ENCODE data around the gene SAP30BP. TPM values are rescaled to one million over a fixed set of nuclear protein-coding genes. Genes with fewer than 3 reads are reported as not detected.

Gene SAP30BP
- total and polyA plus RNA-seq, 4 donors, result 43.3 to 127 (median 75.6) TPM

DNA sequence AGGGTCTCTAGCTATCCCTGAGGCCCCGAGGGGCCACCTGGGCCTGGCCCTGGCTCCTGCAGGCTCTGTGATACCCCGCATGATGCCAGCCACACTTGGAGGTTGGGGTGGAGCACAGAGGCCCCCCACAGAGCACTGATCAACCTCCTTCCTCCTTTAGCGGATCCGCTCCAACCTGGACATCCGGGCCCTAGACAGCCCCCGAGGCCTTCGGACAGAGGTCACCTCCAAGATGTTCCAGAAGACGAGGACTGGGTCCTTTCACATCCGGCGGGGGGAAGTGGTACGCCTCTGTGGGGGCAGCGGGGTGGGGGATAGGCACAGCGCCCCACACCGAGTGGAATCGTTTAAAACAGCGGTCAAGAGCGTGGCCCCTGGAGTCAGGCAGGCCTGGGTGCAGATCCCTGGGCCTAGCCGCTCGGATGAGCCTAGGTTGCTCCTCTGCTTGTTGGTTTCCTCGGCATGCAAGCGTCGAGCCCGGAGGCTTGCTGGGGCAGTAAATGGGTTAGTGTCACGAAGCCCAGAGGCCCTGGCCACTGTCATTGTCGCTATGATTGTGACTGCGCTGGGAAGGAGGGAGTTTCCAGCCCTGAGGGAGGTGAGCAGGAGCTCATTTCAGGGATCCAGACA, 64.1 kb downstream of the SAP30BP start:
- intact Hi-C loops (cut with DNase I), result no loop called here
- 88% methylated on average over 26 of the region's 26 CpGs for WGBS, 2 donors
- H3K4me3 ChIP-seq (ENCODE audit: low read length in 2 of 2), result no peak overlapping the region
- no peaks in the 10 kb centered on the region for H3K36me3 ChIP-seq (ENCODE audit: control insufficient read depth in 1 of 2, insufficient read depth in 2 of 2, low read length in 1 of 2)
- no peak for DNase-seq
- no peaks in the 10 kb centered on the region for H3K4me1 ChIP-seq (ENCODE audit: control insufficient read depth in 1 of 2, insufficient read depth in 2 of 2, low read length in 2 of 2)
- no peak overlapping the region for H3K27ac ChIP-seq (ENCODE audit: low read depth in 1 of 2, low read length in 2 of 2)
- no peak for ATAC-seq (ENCODE audit: low FRiP score)
- H3K27me3 ChIP-seq (ENCODE audit: control insufficient read depth in 1 of 2, insufficient read depth in 2 of 2, low read length in 1 of 2), result no peaks in the 10 kb centered on the region
- no peaks in the 10 kb centered on the region for H3K9me3 ChIP-seq (ENCODE audit: control insufficient read depth, low read length)

DNA sequence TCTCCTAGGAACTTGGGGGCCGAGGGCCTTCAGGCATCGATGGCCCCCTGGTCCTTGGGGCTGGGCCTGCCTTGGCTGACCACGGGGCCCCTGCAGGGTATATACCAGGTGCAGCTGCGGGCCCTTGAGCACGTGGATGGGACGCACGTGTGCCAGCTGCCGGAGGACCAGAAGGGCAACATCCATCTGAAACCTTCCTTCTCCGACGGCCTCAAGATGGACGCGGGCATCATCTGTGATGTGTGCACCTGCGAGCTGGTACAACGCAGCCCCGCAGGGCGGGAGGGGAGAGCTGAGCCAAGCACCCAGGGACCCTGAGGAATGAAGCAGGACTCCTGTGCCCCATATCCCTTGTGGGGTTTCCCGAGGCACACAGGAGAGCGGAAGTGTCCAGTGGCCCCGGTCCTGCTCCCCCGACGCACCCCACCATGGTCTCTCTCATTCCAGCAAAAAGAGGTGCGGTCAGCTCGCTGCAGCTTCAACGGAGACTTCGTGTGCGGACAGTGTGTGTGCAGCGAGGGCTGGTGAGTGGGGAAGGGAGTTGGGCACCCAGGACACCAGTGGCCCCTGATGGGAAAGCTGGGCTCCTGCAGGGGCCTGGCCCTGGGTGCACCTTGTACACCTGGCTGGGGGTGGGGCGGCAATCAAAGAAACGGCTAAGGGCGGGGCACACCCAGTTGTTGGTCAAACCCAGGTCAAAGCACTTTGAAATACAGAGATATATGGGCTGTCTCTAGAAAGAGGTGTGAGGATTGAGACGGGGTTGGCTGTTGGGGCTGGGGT, 64.8 kb downstream of the SAP30BP start:
- H3K36me3 ChIP-seq (ENCODE audit: control insufficient read depth in 1 of 2, insufficient read depth in 2 of 2, low read length in 1 of 2), result no peaks in the 10 kb centered on the region
- WGBS, 2 donors, result 88 to 90% methylated on average over 31 of the region's 31 CpGs
- DNase-seq (no peak), ATAC-seq (ENCODE audit: low FRiP score) (no peak)
- H3K27ac ChIP-seq (ENCODE audit: low read depth in 1 of 2, low read length in 2 of 2), result no peak overlapping the region
- H3K27me3 ChIP-seq (ENCODE audit: control insufficient read depth in 1 of 2, insufficient read depth in 2 of 2, low read length in 1 of 2), result no peaks in the 10 kb centered on the region
- H3K4me3 ChIP-seq (ENCODE audit: low read length in 2 of 2), result no peak overlapping the region
- no peaks in the 10 kb centered on the region for H3K4me1 ChIP-seq (ENCODE audit: control insufficient read depth in 1 of 2, insufficient read depth in 2 of 2, low read length in 2 of 2)
- H3K9me3 ChIP-seq (ENCODE audit: control insufficient read depth, low read length), result no peaks in the 10 kb centered on the region
- intact Hi-C loops (cut with DNase I), result no loop called here

DNA sequence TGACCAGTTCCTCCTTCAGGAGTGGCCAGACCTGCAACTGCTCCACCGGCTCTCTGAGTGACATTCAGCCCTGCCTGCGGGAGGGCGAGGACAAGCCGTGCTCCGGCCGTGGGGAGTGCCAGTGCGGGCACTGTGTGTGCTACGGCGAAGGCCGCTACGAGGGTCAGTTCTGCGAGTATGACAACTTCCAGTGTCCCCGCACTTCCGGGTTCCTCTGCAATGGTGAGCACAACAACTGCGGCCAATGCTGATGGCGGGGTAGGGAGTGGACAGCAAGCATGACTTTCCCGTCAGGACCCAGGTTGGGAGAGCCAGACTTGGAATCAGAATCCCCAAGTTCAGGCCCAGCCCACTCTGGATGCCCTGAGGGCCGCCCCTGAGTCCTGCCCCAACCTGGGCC, 66.3 kb downstream of the SAP30BP start:
- no peak for ATAC-seq (ENCODE audit: low FRiP score)
- DNase-seq, result no peak
- Histone ChIP-seq H3K4me3 (ENCODE audit: low read length in 2 of 2) (no peak overlapping the region), H3K36me3 (ENCODE audit: control insufficient read depth in 1 of 2, insufficient read depth in 2 of 2, low read length in 1 of 2) (no peaks in the 10 kb centered on the region), H3K4me1 (ENCODE audit: control insufficient read depth in 1 of 2, insufficient read depth in 2 of 2, low read length in 2 of 2) (no peaks in the 10 kb centered on the region), H3K9me3 (ENCODE audit: control insufficient read depth, low read length) (no peaks in the 10 kb centered on the region), H3K27me3 (ENCODE audit: control insufficient read depth in 1 of 2, insufficient read depth in 2 of 2, low read length in 1 of 2) (no peaks in the 10 kb centered on the region), H3K27ac (ENCODE audit: low read depth in 1 of 2, low read length in 2 of 2) (no peak overlapping the region)
- intact Hi-C loops (cut with DNase I), result no loop called here
- 91 to 92% methylated on average over 18 of the region's 18 CpGs for WGBS, 2 donors

GRCh38 chr17:75734674-75735294, 67.6 kb downstream of the SAP30BP start:
- intact Hi-C loops (cut with DNase I), result no loop called here
- Histone ChIP-seq H3K36me3 (ENCODE audit: control insufficient read depth in 1 of 2, insufficient read depth in 2 of 2, low read length in 1 of 2) (no peaks in the 10 kb centered on the region), H3K27me3 (ENCODE audit: control insufficient read depth in 1 of 2, insufficient read depth in 2 of 2, low read length in 1 of 2) (no peaks in the 10 kb centered on the region), H3K9me3 (ENCODE audit: control insufficient read depth, low read length) (no peaks in the 10 kb centered on the region), H3K4me3 (ENCODE audit: low read length in 2 of 2) (no peak overlapping the region), H3K4me1 (ENCODE audit: control insufficient read depth in 1 of 2, insufficient read depth in 2 of 2, low read length in 2 of 2) (no peaks in the 10 kb centered on the region), H3K27ac (ENCODE audit: low read depth in 1 of 2, low read length in 2 of 2) (no peak overlapping the region)
- ATAC-seq (ENCODE audit: low FRiP score) (no peak), DNase-seq (no peak)
- 74% methylated on average over 4 of the region's 4 CpGs for WGBS, 2 donors

- 86 to 90% methylated on average over 26 of the region's 26 CpGs for WGBS, 2 donors
- H3K4me3 ChIP-seq (ENCODE audit: low read length in 2 of 2), result no peak overlapping the region
- no peaks in the 10 kb centered on the region for H3K4me1 ChIP-seq (ENCODE audit: control insufficient read depth in 1 of 2, insufficient read depth in 2 of 2, low read length in 2 of 2)
- no peaks in the 10 kb centered on the region for H3K36me3 ChIP-seq (ENCODE audit: control insufficient read depth in 1 of 2, insufficient read depth in 2 of 2, low read length in 1 of 2)
- intact Hi-C loops (cut with DNase I), result no loop called here
- no peaks in the 10 kb centered on the region for H3K9me3 ChIP-seq (ENCODE audit: control insufficient read depth, low read length)
- no peak overlapping the region for H3K27ac ChIP-seq (ENCODE audit: low read depth in 1 of 2, low read length in 2 of 2)
- DNase-seq (no peak), ATAC-seq (ENCODE audit: low FRiP score) (no peak)
- H3K27me3 ChIP-seq (ENCODE audit: control insufficient read depth in 1 of 2, insufficient read depth in 2 of 2, low read length in 1 of 2), result no peaks in the 10 kb centered on the region
Observed at GRCh38 chr17:75736173-75736835, 69.2 kb downstream of the SAP30BP start.

GRCh38 chr17:75737133-75737962, 70.2 kb downstream of the SAP30BP start:
- Histone ChIP-seq H3K27me3 (ENCODE audit: control insufficient read depth in 1 of 2, insufficient read depth in 2 of 2, low read length in 1 of 2) (no peaks in the 10 kb centered on the region), H3K4me1 (ENCODE audit: control insufficient read depth in 1 of 2, insufficient read depth in 2 of 2, low read length in 2 of 2) (no peaks in the 10 kb centered on the region), H3K9me3 (ENCODE audit: control insufficient read depth, low read length) (no peaks in the 10 kb centered on the region), H3K4me3 (ENCODE audit: low read length in 2 of 2) (no peak overlapping the region), H3K27ac (ENCODE audit: low read depth in 1 of 2, low read length in 2 of 2) (no peak overlapping the region), H3K36me3 (ENCODE audit: control insufficient read depth in 1 of 2, insufficient read depth in 2 of 2, low read length in 1 of 2) (no peaks in the 10 kb centered on the region)
- intact Hi-C loops (cut with DNase I), result no loop called here
- 76 to 80% methylated on average over 17 to 20 of the region's 20 CpGs for WGBS, 2 donors
- DNase-seq, result peak in 1 of 2 donors; percentile 47
- no peak for ATAC-seq (ENCODE audit: low FRiP score)

DNA sequence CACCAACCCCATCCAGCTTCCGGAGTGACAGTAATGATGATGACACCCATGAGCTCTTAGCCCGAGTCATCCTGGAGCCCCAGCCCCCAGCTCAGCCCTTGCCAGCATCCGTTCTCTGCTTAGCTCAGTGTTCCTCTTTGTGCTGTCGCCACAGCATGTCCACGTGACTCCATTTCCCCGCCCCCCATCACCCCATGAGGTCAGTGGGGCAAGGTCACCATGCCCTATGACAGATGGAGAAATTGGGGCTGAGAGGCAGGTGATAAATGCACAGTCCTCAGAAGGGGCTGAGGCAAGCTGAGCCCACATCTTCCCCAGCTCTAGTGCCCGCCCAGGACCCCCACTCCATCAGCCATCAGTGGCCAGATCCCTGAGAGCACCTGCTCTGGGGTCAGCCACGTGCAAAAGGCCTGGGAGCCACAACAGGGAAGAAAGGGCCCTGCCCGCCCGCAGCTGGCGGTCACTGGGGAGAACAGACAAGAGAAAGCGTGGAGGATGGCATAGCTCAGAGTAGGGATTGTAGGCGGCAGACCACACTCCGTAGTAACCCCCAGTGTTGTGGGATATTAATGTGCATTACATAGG, 71.2 kb downstream of the SAP30BP start:
- no peaks in the 10 kb centered on the region for H3K36me3 ChIP-seq (ENCODE audit: control insufficient read depth in 1 of 2, insufficient read depth in 2 of 2, low read length in 1 of 2)
- H3K9me3 ChIP-seq (ENCODE audit: control insufficient read depth, low read length), result no peaks in the 10 kb centered on the region
- intact Hi-C loops (cut with DNase I), result no loop called here
- DNase-seq (peak in 1 of 2 donors; percentile 79), ATAC-seq (ENCODE audit: low FRiP score) (no peak)
- WGBS, 2 donors, result 56 to 60% methylated on average over 14 of the region's 14 CpGs
- H3K27ac ChIP-seq (ENCODE audit: low read depth in 1 of 2, low read length in 2 of 2), result no peak overlapping the region
- no peaks in the 10 kb centered on the region for H3K27me3 ChIP-seq (ENCODE audit: control insufficient read depth in 1 of 2, insufficient read depth in 2 of 2, low read length in 1 of 2)
- H3K4me1 ChIP-seq (ENCODE audit: control insufficient read depth in 1 of 2, insufficient read depth in 2 of 2, low read length in 2 of 2), result no peaks in the 10 kb centered on the region
- no peak overlapping the region for H3K4me3 ChIP-seq (ENCODE audit: low read length in 2 of 2)

- 89 to 90% methylated on average over 7 of the region's 7 CpGs for WGBS, 2 donors
- Histone ChIP-seq H3K27ac (ENCODE audit: low read depth in 1 of 2, low read length in 2 of 2) (no peak overlapping the region), H3K36me3 (ENCODE audit: control insufficient read depth in 1 of 2, insufficient read depth in 2 of 2, low read length in 1 of 2) (no peaks in the 10 kb centered on the region), H3K4me1 (ENCODE audit: control insufficient read depth in 1 of 2, insufficient read depth in 2 of 2, low read length in 2 of 2) (no peaks in the 10 kb centered on the region), H3K27me3 (ENCODE audit: control insufficient read depth in 1 of 2, insufficient read depth in 2 of 2, low read length in 1 of 2) (no peaks in the 10 kb centered on the region), H3K4me3 (ENCODE audit: low read length in 2 of 2) (no peak overlapping the region), H3K9me3 (ENCODE audit: control insufficient read depth, low read length) (no peaks in the 10 kb centered on the region)
- intact Hi-C loops (cut with DNase I), result no loop called here
- DNase-seq, result no peak
- no peak for ATAC-seq (ENCODE audit: low FRiP score)
Observed at GRCh38 chr17:75739174-75739573, 72.0 kb downstream of the SAP30BP start.
